Measurements from ENCODE around the gene SLC49A3. TPM values are rescaled to one million over a fixed set of nuclear protein-coding genes. Genes with fewer than 3 reads are reported as not detected.

The SLC49A3 gene
- total RNA-seq, 1 donor from 2014 or later: 6.2 TPM

DNA sequence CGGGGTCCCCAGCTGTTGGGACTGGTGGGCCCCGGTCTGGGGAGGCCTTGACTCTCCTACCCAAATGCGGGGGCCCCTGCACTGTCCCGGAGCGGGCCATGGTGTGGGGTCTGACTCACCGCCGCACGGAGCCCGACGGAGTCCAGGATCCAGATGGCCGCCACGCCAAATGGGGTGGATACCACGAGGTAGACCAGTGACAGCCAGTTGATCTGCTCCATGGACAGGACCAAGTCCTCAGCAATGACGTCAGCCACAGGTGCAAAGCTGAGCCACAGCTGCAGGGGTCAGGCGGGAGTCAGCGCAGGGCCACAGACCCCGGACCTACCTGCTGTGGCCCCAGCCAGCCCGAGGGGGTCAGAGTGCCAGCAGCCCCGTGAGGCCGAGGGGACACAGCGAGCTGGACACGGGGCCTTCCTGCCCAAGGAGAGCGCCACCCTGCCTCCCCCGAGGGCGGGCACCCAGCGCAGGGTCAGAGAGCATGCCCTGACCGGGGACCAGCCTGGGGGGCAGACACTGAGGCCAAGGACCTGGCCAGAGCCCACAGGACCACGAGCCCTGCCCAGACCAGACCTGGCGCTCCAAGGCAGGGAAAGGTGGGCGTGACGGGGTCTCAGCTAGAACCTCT is 2.4 kb downstream of the SLC49A3 start:
- Histone ChIP-seq H3K27ac (ENCODE audit: low read depth, low read length) (no peak overlapping the region), H2AFZ (ENCODE audit: low read depth, low read length) (peak overlapping the region; percentile 69), H3K4me2 (ENCODE audit: low read length) (peak overlapping the region; percentile 76), H3K79me2 (ENCODE audit: insufficient read depth, low read length) (no peaks in the 10 kb centered on the region), H3K4me3 (ENCODE audit: insufficient read depth, low read depth, low read length) (no peak overlapping the region), H3K9me3 (ENCODE audit: insufficient read depth, low read depth, low read length) (no peaks in the 10 kb centered on the region), H3K4me1 (ENCODE audit: insufficient read depth, low read length) (peaks cover 25% of the 10 kb centered on the region), H3K9ac (ENCODE audit: low read length) (no peak overlapping the region), H4K20me1 (ENCODE audit: insufficient read depth, low read length) (no peaks in the 10 kb centered on the region), H3K27me3 (ENCODE audit: insufficient read depth, low read length) (no peaks in the 10 kb centered on the region), H3K36me3 (ENCODE audit: insufficient read depth, low read length) (no peaks in the 10 kb centered on the region)
- no peak for FAIRE-seq
- peaks cover 16% of the 10 kb centered on the region for H3K4me1 Mint-ChIP-seq (ENCODE audit: low read depth, unreplicated experiment)
- no peaks in the 10 kb centered on the region for H3K9me3 Mint-ChIP-seq (ENCODE audit: unreplicated experiment)
- no peak for DNase-seq (ENCODE audit: low read depth)
- H3K27ac Mint-ChIP-seq (ENCODE audit: unreplicated experiment): no peak overlapping the region
- TF ChIP-seq EZH2 (IDR thresholded peaks at IDR 0.05; ENCODE audit: insufficient read depth, low read length): no peak
- TF ChIP-seq, protein P1, sequence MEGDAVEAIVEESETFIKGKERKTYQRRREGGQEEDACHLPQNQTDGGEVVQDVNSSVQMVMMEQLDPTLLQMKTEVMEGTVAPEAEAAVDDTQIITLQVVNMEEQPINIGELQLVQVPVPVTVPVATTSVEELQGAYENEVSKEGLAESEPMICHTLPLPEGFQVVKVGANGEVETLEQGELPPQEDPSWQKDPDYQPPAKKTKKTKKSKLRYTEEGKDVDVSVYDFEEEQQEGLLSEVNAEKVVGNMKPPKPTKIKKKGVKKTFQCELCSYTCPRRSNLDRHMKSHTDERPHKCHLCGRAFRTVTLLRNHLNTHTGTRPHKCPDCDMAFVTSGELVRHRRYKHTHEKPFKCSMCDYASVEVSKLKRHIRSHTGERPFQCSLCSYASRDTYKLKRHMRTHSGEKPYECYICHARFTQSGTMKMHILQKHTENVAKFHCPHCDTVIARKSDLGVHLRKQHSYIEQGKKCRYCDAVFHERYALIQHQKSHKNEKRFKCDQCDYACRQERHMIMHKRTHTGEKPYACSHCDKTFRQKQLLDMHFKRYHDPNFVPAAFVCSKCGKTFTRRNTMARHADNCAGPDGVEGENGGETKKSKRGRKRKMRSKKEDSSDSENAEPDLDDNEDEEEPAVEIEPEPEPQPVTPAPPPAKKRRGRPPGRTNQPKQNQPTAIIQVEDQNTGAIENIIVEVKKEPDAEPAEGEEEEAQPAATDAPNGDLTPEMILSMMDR (IDR thresholded peaks at IDR 0.05; ENCODE audit: insufficient read depth, low read depth, low read length): no peak
- peaks cover 3% of the 10 kb centered on the region for H3K27me3 Mint-ChIP-seq (ENCODE audit: low read depth, unreplicated experiment)
- no peak overlapping the region for H3K4me3 Mint-ChIP-seq (ENCODE audit: unreplicated experiment)
- H3K36me3 Mint-ChIP-seq (ENCODE audit: low read depth, unreplicated experiment): peaks cover 4% of the 10 kb centered on the region

DNA sequence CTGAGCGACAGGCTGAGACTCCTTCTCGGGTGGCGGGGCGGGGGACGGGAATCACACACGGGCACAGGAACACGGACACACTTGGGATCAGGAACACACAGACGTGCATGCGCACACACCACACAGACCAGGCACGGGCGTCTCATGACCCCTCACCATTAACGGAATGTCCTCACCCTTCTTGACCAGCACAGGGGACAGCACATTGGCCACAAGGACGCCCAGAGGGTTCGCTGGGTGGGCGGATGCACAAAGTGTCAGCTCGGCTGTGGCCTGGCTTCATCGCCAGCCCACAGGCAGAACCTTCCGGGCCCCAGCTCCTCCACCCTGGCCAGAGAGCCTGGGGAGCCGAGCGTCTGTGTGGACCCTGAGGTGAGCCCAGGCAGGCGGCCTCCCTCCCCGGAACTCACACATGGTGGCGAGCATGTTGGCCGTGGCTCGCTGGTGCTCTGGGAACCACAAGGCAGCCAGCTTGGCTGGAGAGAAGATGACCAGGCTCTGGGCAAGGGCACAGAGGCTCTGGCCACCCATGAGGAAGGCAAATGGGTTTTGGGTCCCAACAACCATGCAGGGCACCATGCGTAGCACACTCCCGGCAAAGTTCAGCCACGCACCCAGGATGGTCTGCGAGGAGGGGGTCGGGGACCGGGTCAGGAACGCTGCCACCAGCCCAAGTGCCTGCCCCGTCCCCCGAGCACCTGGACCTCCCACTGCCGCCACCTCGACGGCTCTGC is 3.1 kb downstream of the SLC49A3 start:
- no peak for FAIRE-seq
- Histone ChIP-seq H3K4me2 (ENCODE audit: low read length) (no peak overlapping the region), H3K27me3 (ENCODE audit: insufficient read depth, low read length) (no peaks in the 10 kb centered on the region)

More for the DNA sequence above, 3.1 kb downstream of the SLC49A3 start:
- H4K20me1 ChIP-seq (ENCODE audit: insufficient read depth, low read length): no peaks in the 10 kb centered on the region
- H3K9ac ChIP-seq (ENCODE audit: low read length): no peak overlapping the region
- no peak overlapping the region for H2AFZ ChIP-seq (ENCODE audit: low read depth, low read length)
- H3K9me3 ChIP-seq (ENCODE audit: insufficient read depth, low read depth, low read length): no peaks in the 10 kb centered on the region
- H3K27ac ChIP-seq (ENCODE audit: low read depth, low read length): no peak overlapping the region
- Mint-ChIP-seq H3K36me3 (ENCODE audit: low read depth, unreplicated experiment) (peaks cover 4% of the 10 kb centered on the region), H3K4me3 (ENCODE audit: unreplicated experiment) (no peak overlapping the region), H3K9me3 (ENCODE audit: unreplicated experiment) (no peaks in the 10 kb centered on the region), H3K27me3 (ENCODE audit: low read depth, unreplicated experiment) (peaks cover 3% of the 10 kb centered on the region), H3K27ac (ENCODE audit: unreplicated experiment) (peak overlapping the region; percentile 47), H3K4me1 (ENCODE audit: low read depth, unreplicated experiment) (peaks cover 16% of the 10 kb centered on the region)
- H3K36me3 ChIP-seq (ENCODE audit: insufficient read depth, low read length): no peaks in the 10 kb centered on the region
- H3K4me1 ChIP-seq (ENCODE audit: insufficient read depth, low read length): peaks cover 29% of the 10 kb centered on the region
- TF ChIP-seq, protein P1 (IDR thresholded peaks at IDR 0.05; ENCODE audit: insufficient read depth, low read depth, low read length): no peak
- TF ChIP-seq EZH2 (IDR thresholded peaks at IDR 0.05; ENCODE audit: insufficient read depth, low read length): no peak
- H3K4me3 ChIP-seq (ENCODE audit: insufficient read depth, low read depth, low read length): no peak overlapping the region
- DNase-seq (ENCODE audit: low read depth): no peak
- H3K79me2 ChIP-seq (ENCODE audit: insufficient read depth, low read length): no peaks in the 10 kb centered on the region
